ENCODE results near the gene CASP8AP2.

DNA sequence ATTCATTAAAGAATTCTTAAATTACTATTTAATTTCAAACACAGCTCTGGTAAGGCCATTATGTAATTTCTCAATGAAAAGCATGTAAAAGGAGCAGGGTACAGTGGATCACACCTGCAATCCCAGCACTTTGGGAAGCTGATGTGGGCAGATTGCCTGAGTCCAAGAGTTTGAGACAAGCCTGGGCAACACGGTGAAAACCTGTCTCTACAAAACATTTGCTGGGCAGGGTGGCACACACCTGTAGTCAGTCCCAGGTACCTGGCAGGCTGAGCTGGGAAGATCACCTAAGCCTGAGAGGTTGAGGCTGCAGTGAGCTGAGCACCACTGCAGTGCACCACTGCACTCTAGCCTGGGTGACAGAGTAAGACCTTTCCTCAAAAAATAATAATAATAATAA is 47.5 kb upstream of the CASP8AP2 start:
- TF ChIP-seq, protein P1, sequence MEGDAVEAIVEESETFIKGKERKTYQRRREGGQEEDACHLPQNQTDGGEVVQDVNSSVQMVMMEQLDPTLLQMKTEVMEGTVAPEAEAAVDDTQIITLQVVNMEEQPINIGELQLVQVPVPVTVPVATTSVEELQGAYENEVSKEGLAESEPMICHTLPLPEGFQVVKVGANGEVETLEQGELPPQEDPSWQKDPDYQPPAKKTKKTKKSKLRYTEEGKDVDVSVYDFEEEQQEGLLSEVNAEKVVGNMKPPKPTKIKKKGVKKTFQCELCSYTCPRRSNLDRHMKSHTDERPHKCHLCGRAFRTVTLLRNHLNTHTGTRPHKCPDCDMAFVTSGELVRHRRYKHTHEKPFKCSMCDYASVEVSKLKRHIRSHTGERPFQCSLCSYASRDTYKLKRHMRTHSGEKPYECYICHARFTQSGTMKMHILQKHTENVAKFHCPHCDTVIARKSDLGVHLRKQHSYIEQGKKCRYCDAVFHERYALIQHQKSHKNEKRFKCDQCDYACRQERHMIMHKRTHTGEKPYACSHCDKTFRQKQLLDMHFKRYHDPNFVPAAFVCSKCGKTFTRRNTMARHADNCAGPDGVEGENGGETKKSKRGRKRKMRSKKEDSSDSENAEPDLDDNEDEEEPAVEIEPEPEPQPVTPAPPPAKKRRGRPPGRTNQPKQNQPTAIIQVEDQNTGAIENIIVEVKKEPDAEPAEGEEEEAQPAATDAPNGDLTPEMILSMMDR (IDR thresholded peaks at IDR 0.05) = no peak
- no peak for TF ChIP-seq POLR2A (IDR thresholded peaks at IDR 0.05)

Measured in heart left ventricle (tissue), 13 donors.